HTR-8/SVneo (cell line): ENCODE data around the gene WDR26.
"Not testable (repeated sequence)": the region's sequence is repeated elsewhere in the genome, so short reads cannot be mapped to it uniquely, and the experiment has no call there.

Experiments
- DNase-seq: peaks from one replicate; pipeline ENCODE4 v3.0.0; 2011; ENCODE audit warnings: low spot score, mixed read lengths; ENCODE audit not compliant: insufficient read length
- FAIRE-seq: peaks from 2 replicates; lab custom pipeline; 2011; peaks lifted over from hg19 to GRCh38; lab: Jason Lieb, UNC

WDR26 gene

DNA sequence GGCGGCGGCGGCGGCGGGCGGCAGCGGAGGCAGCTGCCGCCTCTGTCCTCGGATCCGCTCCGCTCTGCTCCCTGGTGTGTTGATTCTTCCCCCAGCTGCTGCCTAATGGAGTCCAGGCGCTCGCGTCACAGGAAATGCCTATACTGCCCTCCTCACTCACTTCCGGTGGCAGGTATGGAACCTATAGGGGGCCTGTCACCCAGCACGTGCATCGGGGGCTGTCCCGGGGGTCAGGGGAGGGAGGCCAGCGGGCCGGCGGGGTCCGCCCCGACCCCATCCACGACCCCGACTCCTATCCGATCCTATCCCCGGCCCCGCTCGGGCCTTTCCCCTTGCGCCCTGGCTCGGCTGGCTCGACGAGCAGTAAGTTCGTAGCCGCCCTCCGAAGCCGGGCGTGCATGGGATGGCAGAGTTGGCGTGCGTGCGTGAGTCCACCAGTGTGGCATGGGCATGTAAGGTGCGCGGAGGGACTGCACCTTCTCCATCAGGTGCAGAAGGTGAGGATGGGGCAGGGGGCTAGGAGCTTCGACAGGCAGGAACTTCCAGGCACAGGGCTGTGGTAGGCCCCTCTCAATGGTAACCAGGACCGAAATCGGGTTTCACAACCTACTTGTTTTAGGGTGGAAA lies at the start of gene WDR26:
TSS of gene WDR26 (minus strand) at position 107 of the 627 bp plus-strand sequence.
- DNase-seq (peak; percentile 97), FAIRE-seq (peak; percentile 81)

DNA sequence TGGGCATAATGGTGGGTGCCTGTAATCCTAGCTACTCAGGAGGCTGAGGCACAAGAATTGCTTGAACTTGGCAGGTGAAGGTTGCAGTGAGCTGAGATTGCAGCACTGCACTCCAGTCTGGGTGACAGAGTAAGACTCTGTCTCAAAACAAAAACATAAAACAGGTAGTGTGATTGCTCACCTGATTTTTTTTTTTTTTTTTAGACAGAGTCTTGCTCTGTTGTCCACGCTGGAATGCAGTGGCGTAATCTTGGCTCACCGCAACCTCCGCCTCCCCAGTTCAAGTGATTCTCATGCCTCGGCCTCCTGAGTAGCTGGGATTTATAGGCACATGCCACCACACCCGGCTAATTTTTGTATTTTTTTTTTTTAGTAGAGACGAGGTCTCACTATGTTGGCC lies 48.6 kb upstream of the WDR26 start:
- not testable (repeated sequence) for FAIRE-seq, DNase-seq

DNA sequence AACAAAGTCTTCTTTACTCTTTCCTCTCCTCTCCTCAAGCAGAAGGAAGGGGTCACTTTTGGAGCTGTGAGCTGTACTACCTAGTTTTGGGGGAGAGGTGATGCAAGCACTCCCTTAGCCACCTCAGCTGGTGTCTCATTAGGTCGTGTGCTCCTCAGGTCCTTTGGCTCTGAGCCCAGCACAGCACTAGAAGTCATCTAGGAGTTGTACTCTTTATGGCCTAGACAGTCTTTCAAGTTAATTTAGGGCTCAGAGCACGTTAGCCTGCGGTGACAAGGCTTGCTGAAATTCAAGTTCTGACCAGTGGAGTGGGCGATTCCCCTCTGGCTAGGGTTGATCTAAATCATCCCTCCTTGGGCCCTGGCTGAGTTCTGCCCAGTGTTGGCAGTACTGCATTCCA lies 48.0 kb upstream of the WDR26 start:
- no peak for FAIRE-seq
- DNase-seq, result no peak

DNA sequence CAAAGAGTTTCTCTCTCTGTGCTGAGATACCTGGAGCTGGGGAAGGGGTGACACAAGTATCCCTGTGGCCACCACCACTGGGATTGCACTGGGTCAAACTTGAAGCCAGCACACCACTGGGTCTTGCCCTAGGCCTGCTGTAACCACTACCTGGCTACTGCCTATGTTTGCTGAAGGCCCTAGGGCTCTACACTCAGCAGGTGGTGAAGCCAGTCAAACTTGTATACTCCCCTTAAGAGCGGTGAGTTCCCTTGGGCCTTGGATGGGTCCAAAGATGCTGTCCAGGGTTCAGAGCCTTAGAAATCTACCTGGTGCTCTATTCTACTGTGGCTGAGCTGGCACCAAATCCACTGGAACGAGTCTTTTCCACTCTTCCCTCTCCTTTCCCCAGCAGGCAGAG lies 47.0 kb upstream of the WDR26 start:
- DNase-seq (no peak), FAIRE-seq (no peak)

DNA sequence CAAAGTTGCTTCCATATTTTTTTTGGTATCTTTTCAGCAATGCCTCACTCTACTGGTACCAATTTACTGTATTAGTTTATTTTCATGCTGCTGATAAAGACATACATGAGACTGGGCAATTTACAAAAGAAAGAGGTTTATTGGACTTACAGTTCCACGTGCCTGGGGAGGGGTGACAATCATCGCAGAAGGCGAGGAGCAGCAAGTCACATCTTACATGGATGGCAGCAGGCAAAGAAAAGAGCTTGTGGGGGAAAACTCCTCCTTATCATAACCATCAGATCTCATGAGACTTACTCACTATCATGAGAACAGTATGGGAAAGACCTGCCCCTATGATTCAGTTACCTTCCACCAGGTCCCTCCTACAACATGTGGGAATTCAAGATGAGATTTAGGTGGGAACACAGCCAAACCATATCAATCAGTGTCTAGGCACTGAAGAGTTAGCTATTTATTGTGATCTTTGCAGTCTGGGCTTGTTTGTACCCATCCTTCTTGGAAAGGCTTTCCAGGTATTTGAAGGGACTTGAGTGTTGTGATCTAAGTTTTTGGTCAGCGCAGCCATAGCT lies 46.4 kb upstream of the WDR26 start:
- not testable (repeated sequence) for DNase-seq, FAIRE-seq

DNA sequence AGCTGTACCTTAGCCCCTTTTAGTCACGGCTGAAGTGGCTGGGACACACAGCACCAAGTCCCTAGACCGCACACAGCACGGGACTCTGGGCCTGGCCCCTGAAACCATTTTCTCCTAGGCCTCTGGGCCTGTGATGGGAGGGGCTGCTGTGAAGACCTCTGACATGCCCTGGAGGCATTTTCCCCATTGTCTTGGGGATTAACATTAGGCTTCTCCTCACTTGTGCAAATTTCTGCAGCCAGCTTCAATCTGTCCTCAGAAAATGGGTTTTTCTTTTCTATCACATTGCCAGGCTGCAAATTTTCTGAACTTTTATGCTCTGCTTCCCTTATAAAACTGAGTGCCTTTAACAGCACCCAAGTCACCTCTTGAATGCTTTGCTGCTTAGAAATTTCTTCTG lies 45.6 kb upstream of the WDR26 start:
- DNase-seq, FAIRE-seq: not testable (repeated sequence)

GRCh38 chr1:224472806-224473205 lies 38.2 kb upstream of the WDR26 start:
- DNase-seq (no peak), FAIRE-seq (no peak)

GRCh38 chr1:224466154-224466553 lies 31.6 kb upstream of the WDR26 start:
- no peak for DNase-seq
- FAIRE-seq, result no peak

DNA sequence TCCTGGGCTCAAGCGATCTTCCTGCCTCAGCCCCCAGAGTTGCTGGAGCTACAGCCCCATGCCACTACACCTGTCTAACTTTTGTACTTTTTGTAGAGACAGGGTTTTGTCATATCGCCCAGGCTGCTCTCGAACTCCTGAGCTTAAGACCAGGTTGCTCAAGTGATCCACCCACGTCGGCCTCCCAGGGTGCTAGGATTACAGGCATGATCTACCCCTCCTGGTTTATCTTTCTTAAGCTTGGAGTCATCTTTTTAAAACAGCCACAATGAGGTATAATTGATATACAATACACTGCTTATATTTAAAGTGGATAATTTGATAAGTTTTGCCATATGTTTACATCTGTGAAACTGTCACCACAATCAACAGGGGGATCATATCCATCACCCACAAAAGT lies 25.4 kb upstream of the WDR26 start:
- DNase-seq, result no peak
- no peak for FAIRE-seq

DNA sequence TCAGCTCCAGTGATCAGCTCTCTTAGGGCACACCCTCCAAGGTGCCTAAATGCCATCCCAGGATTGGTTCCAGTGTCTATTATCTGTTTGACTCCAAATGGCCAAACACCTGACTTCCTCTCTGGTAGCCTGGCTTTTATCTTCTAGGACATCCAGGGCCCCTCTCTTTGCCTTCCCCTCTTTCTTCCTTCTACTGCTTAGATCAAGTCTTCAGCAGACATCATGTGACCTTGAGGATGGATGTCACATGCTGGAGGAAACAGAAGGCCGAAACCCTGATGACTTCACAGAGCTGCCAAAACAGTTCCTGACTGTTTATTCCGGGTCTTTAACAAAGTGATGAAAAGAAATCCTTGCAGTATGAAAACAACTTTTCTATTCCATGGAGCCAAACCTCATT lies 24.4 kb upstream of the WDR26 start:
- DNase-seq (no peak), FAIRE-seq (no peak)

- FAIRE-seq (no peak), DNase-seq (no peak)
Measured at GRCh38 chr1:224458296-224458695, 23.7 kb upstream of the WDR26 start.

- FAIRE-seq (no peak), DNase-seq (no peak)
Measured at GRCh38 chr1:224457782-224458144, 23.2 kb upstream of the WDR26 start.

DNA sequence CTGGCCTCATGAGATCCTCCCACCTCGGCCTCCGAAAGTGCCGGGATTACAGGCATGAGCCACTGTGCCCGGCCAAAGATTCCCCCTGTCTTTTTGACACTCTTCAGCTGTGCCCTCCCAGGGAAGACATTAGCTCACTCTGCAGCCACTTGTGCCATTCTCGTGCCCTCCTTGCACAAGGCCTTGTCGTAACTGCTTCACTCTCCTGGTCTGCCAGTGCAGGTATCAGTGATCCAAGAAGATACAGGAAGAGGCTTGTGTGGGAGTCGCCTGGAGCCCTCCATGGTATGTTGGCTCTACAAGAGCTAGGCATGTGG lies 22.0 kb upstream of the WDR26 start:
- peak; percentile 31 for DNase-seq
- FAIRE-seq, result no peak

- FAIRE-seq, result no peak
Measured at GRCh38 chr1:224454402-224455055, 19.9 kb upstream of the WDR26 start.

GRCh38 chr1:224450561-224451350 lies 16.2 kb upstream of the WDR26 start:
- FAIRE-seq (no peak), DNase-seq (no peak)

More at GRCh38 chr1:224454402-224455055, 19.9 kb upstream of the WDR26 start:
- DNase-seq, result no peak

DNA sequence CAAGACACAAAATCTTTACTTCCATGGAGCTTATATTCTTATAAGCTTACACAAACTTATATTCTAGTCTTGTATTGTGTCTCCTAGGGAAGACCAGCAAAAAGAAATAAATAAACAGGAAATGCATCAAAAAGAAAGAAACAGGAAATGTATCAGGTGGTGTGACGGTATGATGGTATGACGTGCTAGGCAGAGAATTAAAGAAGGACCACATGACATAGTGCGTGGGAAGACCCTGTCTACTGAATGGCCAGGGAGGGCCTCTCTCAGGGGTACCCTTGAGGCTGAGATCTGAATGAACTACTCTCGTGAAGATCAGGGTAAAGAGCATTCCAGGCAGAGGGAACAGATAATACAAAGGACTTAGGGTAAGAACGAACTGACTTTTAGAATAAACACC lies 15.6 kb upstream of the WDR26 start:
- DNase-seq, result no peak
- FAIRE-seq, result no peak

DNA sequence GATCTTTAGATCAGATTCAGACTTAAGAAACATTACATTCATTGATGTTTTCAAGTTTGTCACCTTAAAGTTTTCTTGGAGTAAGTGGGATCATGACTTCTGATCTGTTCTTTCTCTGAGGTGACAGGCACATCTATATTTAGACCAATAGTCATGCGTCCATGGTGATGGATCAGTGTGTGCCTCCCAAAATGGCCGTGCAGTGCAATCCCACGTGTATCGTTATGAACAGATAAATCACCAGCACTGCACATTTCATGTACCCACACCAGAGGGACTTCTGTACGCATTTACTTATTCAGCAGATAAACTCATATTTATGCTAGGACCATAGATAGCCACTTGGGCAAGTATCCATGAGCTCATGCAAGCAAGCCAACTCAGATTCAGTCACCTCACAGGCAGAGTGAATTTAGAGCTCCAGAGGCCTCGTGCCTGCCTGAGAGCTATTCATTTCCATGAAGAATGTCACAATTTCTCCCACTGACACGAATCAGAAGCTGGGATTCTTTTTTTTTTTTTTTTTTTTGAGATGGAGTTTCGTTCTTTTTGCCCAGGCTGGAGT lies 13.9 kb upstream of the WDR26 start:
- DNase-seq (no peak), FAIRE-seq (no peak)

DNA sequence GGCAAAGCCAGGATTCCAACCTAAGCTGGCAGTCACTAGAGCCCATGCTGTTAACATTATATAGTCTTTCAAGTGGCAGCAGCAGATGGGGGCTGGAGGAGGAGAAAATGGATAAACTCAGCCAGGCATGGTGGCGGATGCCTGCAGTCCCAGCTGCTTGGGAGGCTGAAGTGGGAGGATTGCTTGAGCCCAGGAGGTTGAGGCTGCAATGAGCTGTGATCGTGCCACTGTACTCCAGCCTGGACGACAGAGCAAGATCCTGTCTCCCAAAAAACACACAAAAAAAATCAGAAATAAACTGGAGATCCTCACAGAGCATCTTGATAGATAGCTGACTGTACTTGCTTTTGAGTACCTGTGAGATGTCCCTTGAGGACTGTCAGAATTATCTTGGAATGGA lies 13.4 kb upstream of the WDR26 start:
- no peak for DNase-seq
- FAIRE-seq, result no peak

GRCh38 chr1:224447251-224447650 lies 12.7 kb upstream of the WDR26 start:
- FAIRE-seq (no peak), DNase-seq (no peak)

GRCh38 chr1:224438989-224439388 lies 4.4 kb upstream of the WDR26 start:
- FAIRE-seq (no peak), DNase-seq (no peak)

GRCh38 chr1:224435999-224436398 lies 1.4 kb upstream of the WDR26 start:
- DNase-seq, result no peak
- no peak for FAIRE-seq
